HG02798 (cell line): ENCODE measurements around the gene ATP1B3.
"Not testable (repeated sequence)": the region's sequence is repeated elsewhere in the genome, so short reads cannot be mapped to it uniquely, and the experiment has no call there.

Experiments used
- ATAC-seq: cut with Tn5 transposase; IDR thresholded peaks from one replicate; pipeline ENCODE4 v1.9.1; 2021; ENCODE audit warnings: mild to moderate bottlenecking; ENCODE audit not compliant: unreplicated experiment, poor library complexity

The ATP1B3 gene

GRCh38 chr3:141898908-141899307, 22.5 kb downstream of the ATP1B3 start:
- no peak for ATAC-seq

GRCh38 chr3:141900343-141900742, 23.9 kb downstream of the ATP1B3 start:
- no peak for ATAC-seq

GRCh38 chr3:141901914-141902313, 25.5 kb downstream of the ATP1B3 start:
- no peak for ATAC-seq

DNA sequence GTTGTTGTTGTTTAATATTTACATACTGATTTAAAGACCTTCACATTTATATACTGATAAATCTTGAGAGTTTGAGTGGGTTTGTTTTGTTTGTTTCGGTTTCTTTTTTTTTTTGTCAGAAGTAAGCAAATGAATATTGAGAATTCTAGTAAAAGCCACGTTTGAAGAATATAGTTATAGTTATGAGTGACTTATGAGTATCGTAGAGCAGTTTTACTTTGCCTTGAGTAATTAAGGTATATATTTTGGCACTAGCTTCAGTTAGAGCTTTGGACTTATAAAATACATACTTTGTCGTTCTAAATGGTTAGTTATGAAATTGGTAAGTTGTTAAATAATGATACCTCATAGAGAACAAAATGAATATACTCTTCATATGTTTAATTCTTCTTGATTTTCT, 27.8 kb downstream of the ATP1B3 start:
- ATAC-seq: no peak

DNA sequence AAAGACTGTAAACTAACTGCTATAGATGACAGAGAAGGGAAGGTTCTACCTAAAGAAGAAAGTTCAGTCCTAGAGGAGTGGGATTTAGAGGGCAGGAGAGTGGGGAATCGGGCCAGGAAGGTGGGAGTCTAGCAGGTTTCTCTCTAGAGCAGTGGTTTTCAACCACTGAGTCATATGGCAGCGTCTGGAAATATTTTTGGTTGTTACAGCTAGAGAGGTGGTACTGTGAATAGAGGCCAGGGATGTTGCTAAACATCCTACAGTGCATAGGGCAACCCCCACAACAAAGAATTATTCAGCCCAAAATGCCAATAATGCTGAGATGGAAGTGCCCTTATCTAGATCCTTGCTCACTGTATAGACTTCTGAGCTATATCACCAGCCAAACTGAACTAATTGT, 28.7 kb downstream of the ATP1B3 start:
- no peak for ATAC-seq

DNA sequence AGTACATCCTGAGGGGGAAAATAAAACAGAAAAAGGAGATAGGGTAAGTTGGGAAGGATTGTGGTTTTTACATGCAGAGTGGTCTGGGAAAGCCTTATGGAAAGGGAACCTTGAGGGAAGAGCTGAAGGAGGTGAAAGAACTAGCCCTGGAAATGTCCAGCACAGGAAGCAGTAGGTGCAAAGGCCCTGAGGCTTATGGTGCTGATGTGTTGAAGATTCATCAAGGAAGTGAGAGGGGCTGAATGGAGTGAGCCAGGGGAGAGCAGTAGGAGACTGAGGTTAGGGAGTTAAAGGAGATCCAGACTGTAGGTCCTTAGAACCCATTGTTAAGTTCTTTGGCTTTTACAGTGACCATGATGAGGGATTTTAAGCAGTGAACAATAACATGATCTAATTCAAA, 33.0 kb downstream of the ATP1B3 start:
- no peak for ATAC-seq

GRCh38 chr3:141909986-141910385, 33.5 kb downstream of the ATP1B3 start:
- ATAC-seq: not testable (repeated sequence)

GRCh38 chr3:141913150-141913811, 36.8 kb downstream of the ATP1B3 start:
- peak; percentile 69 for ATAC-seq

DNA sequence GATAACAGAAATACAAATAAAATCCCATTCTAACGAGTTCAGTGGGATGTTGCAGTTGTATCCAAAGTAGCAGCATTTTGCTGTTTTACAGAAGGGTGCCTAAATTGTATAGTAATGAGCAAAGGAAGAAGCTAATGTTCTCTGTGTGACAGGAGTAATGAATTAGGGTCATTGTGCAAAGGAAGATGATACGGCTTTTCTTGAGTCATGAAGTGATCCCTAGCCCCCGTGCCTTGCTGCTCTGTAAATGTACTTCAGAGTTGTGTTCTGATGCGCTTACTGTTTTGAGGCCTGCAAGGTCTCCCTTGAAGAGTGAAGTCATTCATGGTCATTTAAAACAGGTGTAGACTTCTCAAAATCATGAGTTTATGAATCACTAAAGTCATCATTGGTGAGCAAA, 37.9 kb downstream of the ATP1B3 start:
- no peak for ATAC-seq

GRCh38 chr3:141915016-141915415, 38.6 kb downstream of the ATP1B3 start:
- no peak for ATAC-seq

- ATAC-seq: no peak
Measured at GRCh38 chr3:141915766-141916165, 39.3 kb downstream of the ATP1B3 start.

- no peak for ATAC-seq
Measured at GRCh38 chr3:141920701-141921100, 44.3 kb downstream of the ATP1B3 start.

GRCh38 chr3:141921316-141921715, 44.9 kb downstream of the ATP1B3 start:
- ATAC-seq: peak; percentile 47

- ATAC-seq: not testable (repeated sequence)
Measured at GRCh38 chr3:141925677-141926076, 49.2 kb downstream of the ATP1B3 start.

DNA sequence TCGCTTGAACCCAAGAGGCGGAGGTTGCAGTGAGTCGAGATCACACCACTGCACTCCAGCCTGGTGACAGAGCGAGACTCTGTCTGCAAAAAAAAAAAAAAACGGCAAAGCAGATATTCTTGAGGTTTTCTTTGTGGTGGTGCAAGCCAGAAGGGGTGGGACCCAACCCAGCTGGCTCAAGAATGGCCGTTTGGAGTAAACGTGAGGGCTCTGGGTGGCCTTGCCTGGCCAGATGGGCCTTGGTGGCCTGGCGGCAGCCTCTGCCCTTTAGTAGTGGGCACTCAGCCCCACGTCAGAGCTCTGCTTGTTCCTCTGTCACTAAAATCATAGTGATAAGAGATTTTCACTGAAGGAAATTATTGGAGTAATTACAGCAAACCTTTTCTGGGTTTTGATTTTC, 50.5 kb downstream of the ATP1B3 start:
- ATAC-seq: no peak

DNA sequence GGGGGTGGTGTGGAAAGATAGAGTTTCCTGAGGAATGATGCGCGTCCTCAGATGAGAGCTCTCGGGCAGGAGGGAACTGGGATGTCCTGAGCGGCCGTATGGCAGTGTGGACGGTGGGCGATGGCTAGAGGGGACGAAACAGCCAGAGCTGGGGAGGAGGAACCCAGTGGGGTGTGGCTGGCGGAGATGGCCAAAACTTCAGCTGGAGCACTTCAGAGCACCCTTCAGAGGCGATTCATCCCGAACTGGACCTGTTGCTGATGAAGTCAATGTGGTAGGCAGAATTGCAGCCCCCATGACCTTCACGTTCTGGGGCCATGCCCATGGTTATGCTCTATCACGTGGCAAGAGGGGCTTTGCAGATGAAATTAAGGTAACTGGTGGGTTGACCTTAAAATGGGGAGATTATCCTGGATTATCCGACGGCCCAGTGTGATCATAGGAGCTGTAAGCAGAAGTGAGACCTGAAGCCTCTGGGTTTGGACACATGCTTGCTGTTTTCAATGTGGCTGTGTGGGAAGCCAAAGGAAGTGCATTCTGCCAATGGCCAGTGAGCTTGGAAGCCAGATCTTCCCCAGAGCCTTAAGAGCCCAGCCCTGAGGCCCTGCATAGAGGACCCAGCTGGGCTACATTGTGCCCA, 52.3 kb downstream of the ATP1B3 start:
- no peak for ATAC-seq

DNA sequence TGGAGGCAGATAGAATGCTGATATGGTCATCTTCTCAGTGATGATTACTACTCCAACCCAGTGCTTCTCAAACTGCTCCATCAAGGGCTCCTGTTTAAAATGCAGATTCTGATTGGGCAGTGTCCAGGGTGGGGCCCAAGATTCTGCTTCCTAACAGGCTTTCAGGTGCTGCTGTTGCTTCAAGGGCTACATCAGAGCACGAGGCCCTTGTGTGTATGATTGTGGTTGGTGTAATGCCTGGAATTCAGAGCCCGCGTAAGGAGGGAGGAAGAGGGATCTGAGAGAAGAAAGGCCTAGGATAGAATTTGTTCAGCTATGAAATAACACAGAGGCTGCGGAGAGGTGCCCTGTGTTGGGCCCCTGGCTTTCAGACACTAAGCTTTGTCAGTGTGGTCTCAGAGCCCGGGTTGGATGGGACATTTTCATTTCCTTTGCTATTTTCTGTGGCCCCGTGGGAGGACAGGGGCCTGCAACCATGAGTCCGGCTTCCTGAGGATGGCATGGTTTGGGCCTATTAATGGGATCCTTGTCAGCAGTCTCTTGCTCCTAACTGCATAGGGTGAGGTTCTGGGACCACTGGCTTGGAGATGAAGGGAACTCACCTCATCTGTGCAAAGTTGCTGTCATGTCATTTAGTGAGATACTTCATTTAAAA, 53.0 kb downstream of the ATP1B3 start:
- ATAC-seq: no peak

- ATAC-seq: no peak
Measured at GRCh38 chr3:141930801-141931200, 54.4 kb downstream of the ATP1B3 start.

- no peak for ATAC-seq
Measured at GRCh38 chr3:141933421-141934300, 57.2 kb downstream of the ATP1B3 start.

DNA sequence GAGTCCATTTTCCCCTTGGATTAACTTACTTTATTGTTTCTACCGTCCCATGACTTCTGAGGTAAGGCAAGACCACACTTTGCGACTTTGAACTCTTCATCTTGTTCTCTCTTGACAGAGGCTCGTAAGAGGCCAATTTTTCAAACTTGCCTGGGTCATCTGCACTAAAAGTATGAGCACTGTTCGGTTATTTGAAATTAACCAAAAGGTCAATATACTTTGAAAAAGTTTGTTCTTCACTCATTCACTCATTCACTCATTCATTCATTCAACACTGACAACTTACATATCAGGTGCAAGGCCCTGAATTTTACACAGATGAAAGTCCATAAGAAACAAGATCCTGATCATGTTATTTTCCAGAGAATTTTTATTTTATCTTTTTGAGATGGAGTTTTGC, 57.9 kb downstream of the ATP1B3 start:
- no peak for ATAC-seq

DNA sequence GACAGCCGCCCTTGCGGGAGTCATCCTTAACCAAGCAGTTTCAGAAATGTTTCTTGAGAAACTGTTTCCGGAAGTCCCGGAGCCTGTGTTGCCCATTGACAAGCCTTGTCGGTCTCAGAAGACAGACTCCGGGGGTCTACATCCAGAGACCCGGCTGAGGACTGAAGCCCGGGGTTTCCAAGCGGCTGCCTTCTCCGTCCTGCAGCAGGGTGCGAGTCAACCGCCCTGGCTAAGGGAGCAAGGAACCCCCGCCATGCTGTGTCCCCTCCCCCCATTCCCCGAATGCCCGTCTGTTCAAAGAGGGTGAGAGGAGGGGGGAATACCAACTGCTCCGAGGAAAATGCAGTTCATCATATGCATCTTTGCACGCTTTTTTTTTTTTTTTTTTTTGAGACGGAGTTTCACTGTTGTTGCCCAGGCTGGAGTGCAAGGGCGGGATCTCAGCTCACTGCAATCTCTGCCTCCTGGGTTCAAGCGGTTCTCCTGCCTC, 61.6 kb downstream of the ATP1B3 start:
- ATAC-seq: no peak
